H9 (cell line): ENCODE data around the gene TMEM114. TPM values are rescaled to one million over a fixed set of nuclear protein-coding genes. Genes with fewer than 3 reads are reported as not detected.

Experiments
- DNase-seq: peaks from one replicate; pipeline ENCODE4 v3.0.0-alpha.2; 2017
- H2AFZ ChIP-seq: one replicate; pipeline ENCODE4 v1.6.1; 2013; ENCODE audit warnings: mild to moderate bottlenecking, low read length, control low read depth, moderate library complexity
- H2AK5ac ChIP-seq: 2 replicates; pipeline ENCODE4 v1.6.1; 2013; ENCODE audit warnings: low read length, control low read depth, mixed read lengths; ENCODE audit not compliant: insufficient read length
- H2BK120ac ChIP-seq: one replicate; pipeline ENCODE4 v1.6.1; 2013; ENCODE audit warnings: low read depth, mild to moderate bottlenecking, low read length, control low read depth, inconsistent platforms; ENCODE audit not compliant: poor library complexity, severe bottlenecking
- H2BK12ac ChIP-seq: 2 replicates; pipeline ENCODE4 v1.6.1; 2013; ENCODE audit warnings: low read length, control low read depth, mixed read lengths, low read depth; ENCODE audit not compliant: insufficient read length
- H2BK15ac ChIP-seq: 2 replicates; pipeline ENCODE4 v1.6.1; 2013; ENCODE audit warnings: low read depth, low read length, control low read depth
- H2BK20ac ChIP-seq: one replicate; pipeline ENCODE4 v1.6.1; 2013; ENCODE audit warnings: low read depth, mild to moderate bottlenecking, low read length, control low read depth, inconsistent platforms; ENCODE audit not compliant: poor library complexity, severe bottlenecking
- H2BK5ac ChIP-seq: 2 replicates; pipeline ENCODE4 v1.6.1; 2013; ENCODE audit warnings: low read length, control low read depth, mixed read lengths; ENCODE audit not compliant: insufficient read length
- H3K14ac ChIP-seq: 2 replicates; pipeline ENCODE4 v1.6.1; 2013; ENCODE audit warnings: low read length, control low read depth; ENCODE audit not compliant: insufficient read depth
- H3K18ac ChIP-seq: 2 replicates; pipeline ENCODE4 v1.6.1; 2013; ENCODE audit warnings: low read depth, mild to moderate bottlenecking, mixed read lengths, low read length, control low read depth; ENCODE audit not compliant: insufficient read length
- H3K23ac ChIP-seq: 2 replicates; pipeline ENCODE4 v1.6.1; 2013; ENCODE audit warnings: low read length, control low read depth, mixed read lengths, low read depth; ENCODE audit not compliant: insufficient read length
- H3K23me2 ChIP-seq: 2 replicates; pipeline ENCODE4 v1.6.1; 2013; ENCODE audit warnings: low read depth, mild to moderate bottlenecking, mixed read lengths, low read length, control low read depth; ENCODE audit not compliant: insufficient read length, poor library complexity, severe bottlenecking
- H3K27ac ChIP-seq: 2 replicates; pipeline ENCODE4 v1.5.1; 2013; ENCODE audit warnings: low read length, control low read depth, mixed read lengths, low read depth; ENCODE audit not compliant: insufficient read length
- H3K27me3 ChIP-seq: 2 replicates; pipeline ENCODE4 v1.6.1; 2013; ENCODE audit warnings: low read length, control low read depth, inconsistent platforms; ENCODE audit not compliant: insufficient read depth
- H3K4ac ChIP-seq: 2 replicates; pipeline ENCODE4 v1.6.1; 2013; ENCODE audit warnings: low read depth, mild to moderate bottlenecking, control low read depth, inconsistent platforms, low read length, moderate library complexity
- H3K4me1 ChIP-seq: 2 replicates; pipeline ENCODE4 v1.6.1; 2013; ENCODE audit warnings: low read length, control low read depth, inconsistent platforms; ENCODE audit not compliant: insufficient read depth
- H3K4me2 ChIP-seq: 2 replicates; pipeline ENCODE4 v1.6.1; 2013; ENCODE audit warnings: low read length, control low read depth, mixed read lengths; ENCODE audit not compliant: insufficient read length, insufficient read depth
- H3K56ac ChIP-seq: 2 replicates; pipeline ENCODE4 v1.6.1; 2013; ENCODE audit warnings: low read depth, mild to moderate bottlenecking, mixed read lengths, low read length, control low read depth; ENCODE audit not compliant: insufficient read length
- H3K79me1 ChIP-seq: 2 replicates; pipeline ENCODE4 v1.6.1; 2013; ENCODE audit warnings: low read depth, mild to moderate bottlenecking, moderate library complexity, low read length, control low read depth, inconsistent platforms; ENCODE audit not compliant: insufficient read depth, poor library complexity, severe bottlenecking
- H3K79me2 ChIP-seq: 2 replicates; pipeline ENCODE4 v1.6.1; 2013; ENCODE audit warnings: low read length, control low read depth, inconsistent platforms; ENCODE audit not compliant: insufficient read depth
- H3K9ac ChIP-seq: 2 replicates; pipeline ENCODE4 v1.6.1; 2013; ENCODE audit warnings: low read length, control low read depth, mixed read lengths; ENCODE audit not compliant: insufficient read length; ENCODE audit errors: extremely low read depth
- H3K9me3 ChIP-seq: one replicate; pipeline ENCODE4 v1.6.1; 2013; ENCODE audit warnings: low read depth, low read length, inconsistent platforms; ENCODE audit not compliant: control insufficient read depth
- H3T11ph ChIP-seq: one replicate; pipeline ENCODE4 v1.6.1; 2013; ENCODE audit warnings: mild to moderate bottlenecking, low read length, control low read depth, inconsistent platforms
- H4K20me1 ChIP-seq: one replicate; pipeline ENCODE4 v1.6.1; 2013; ENCODE audit not compliant: control insufficient read depth, insufficient read length, insufficient read depth
- H4K5ac ChIP-seq: 2 replicates; pipeline ENCODE4 v1.6.1; 2013; ENCODE audit warnings: low read depth, mild to moderate bottlenecking, mixed read lengths, low read length, control low read depth; ENCODE audit not compliant: insufficient read length
- H4K8ac ChIP-seq: replicated peaks from 2 replicates; pipeline ENCODE4 v1.6.1; 2013; ENCODE audit warnings: low read length, control low read depth, mixed read lengths, low read depth; ENCODE audit not compliant: insufficient read length
- H4K91ac ChIP-seq: 2 replicates; pipeline ENCODE4 v1.6.1; 2013; ENCODE audit warnings: low read depth, mild to moderate bottlenecking, moderate library complexity, mixed read lengths, low read length, control low read depth; ENCODE audit not compliant: insufficient read length
- H3K27ac Mint-ChIP-seq, 3 experiments: 2 replicates in 2 of 3; 3 replicates in 1 of 3; pipeline ENCODE4 v1.8.0; 2020 to 2021; ENCODE audit warnings: mixed read lengths in 3 of 3, mild to moderate bottlenecking in 1 of 3, moderate library complexity in 1 of 3
- H3K27me3 Mint-ChIP-seq: 2 replicates; pipeline ENCODE4 v1.8.0; 2021; ENCODE audit warnings: low read depth, mild to moderate bottlenecking, moderate library complexity, mixed read lengths
- H3K36me3 Mint-ChIP-seq, 3 experiments: 2 replicates in 2 of 3; 3 replicates in 1 of 3; pipeline ENCODE4 v1.8.0; 2020 to 2021; ENCODE audit warnings: low read depth in 3 of 3, mixed read lengths in 3 of 3; ENCODE audit not compliant: insufficient read depth in 1 of 3
- H3K4me1 Mint-ChIP-seq, 2 experiments: 2 replicates each; pipeline ENCODE4 v1.8.0; 2020; ENCODE audit warnings: mixed read lengths in 2 of 2
- H3K4me3 Mint-ChIP-seq, 2 experiments: 2 replicates in 1 of 2; 3 replicates in 1 of 2; pipeline ENCODE4 v1.8.0; 2020 to 2021; ENCODE audit warnings: mild to moderate bottlenecking in 2 of 2, mixed read lengths in 2 of 2, moderate library complexity in 1 of 2
- H3K9me3 Mint-ChIP-seq, 2 experiments: 2 replicates in 1 of 2; 3 replicates in 1 of 2; pipeline ENCODE4 v1.8.0; 2020; ENCODE audit warnings: mild to moderate bottlenecking in 2 of 2, mixed read lengths in 2 of 2, moderate library complexity in 1 of 2
- CTCF ChIP-seq: fragments of 200-600 bp; sonication (generic); conservative IDR thresholded peaks from 3 replicates; pipeline ENCODE4 v1.8.0; 2021; ENCODE audit warnings: antibody characterized with exemption, mild to moderate bottlenecking
- WGBS: extraction: QIAGEN DNeasy Blood & Tissue Kit; methylation state at CpG from one replicate; pipeline ENCODE4 v1.1.7; 2013; ENCODE audit warnings: missing lambda C conversion rate, low lambda C conversion rate, mixed read lengths; ENCODE audit not compliant: insufficient read length; ENCODE audit errors: extremely low coverage; 5-methylcytosine and 5-hydroxymethylcytosine counted together
- total RNA-seq: library from RNA; stranded (reverse); gene quantifications from 2 replicates; pipeline ENCODE4 v1.2.1, GENCODE V29; 2021

TMEM114 gene
- total RNA-seq, 1 experiment from 2014 or later: 0.33 TPM

- no peak overlapping the region for H3K4ac ChIP-seq
- no peak overlapping the region for H2AFZ ChIP-seq
- no peak overlapping the region for H3K27ac ChIP-seq
- TF ChIP-seq CTCF: no peak
- H3K4me1 ChIP-seq: peaks cover 3% of the 10 kb centered on the region; the same call in 1 of the 2 replicates
- H2BK12ac ChIP-seq: no peak overlapping the region
- Mint-ChIP-seq H3K27ac (peak overlapping the region in 1 of 3 experiments; percentile 22; a peak in 1 of 7 replicates), H3K4me1 (peaks cover 13 to 15% of the 10 kb centered on the region in 2 experiments), H3K36me3 (no peaks in the 10 kb centered on the region; a peak in 1 of 7 replicates), H3K27me3 (peaks cover 22% of the 10 kb centered on the region), H3K4me3 (no peak overlapping the region), H3K9me3 (no peaks in the 10 kb centered on the region)
- no peaks in the 10 kb centered on the region; the same call in 1 of the 2 replicates for H3K27me3 ChIP-seq
- no peak overlapping the region for H3K23ac ChIP-seq
- H3K79me1 ChIP-seq: no peaks in the 10 kb centered on the region
- no peak for DNase-seq
- no peak overlapping the region for H4K8ac ChIP-seq
- H3K9me3 ChIP-seq: no peaks in the 10 kb centered on the region
- H4K91ac ChIP-seq: no peak overlapping the region
- no peak overlapping the region for H2BK5ac ChIP-seq
- no peak overlapping the region for H4K5ac ChIP-seq
- H2BK120ac ChIP-seq: no peak overlapping the region
- no peak overlapping the region for H3K9ac ChIP-seq
- no peak overlapping the region for H3K14ac ChIP-seq
- no peak overlapping the region for H3K56ac ChIP-seq
- no peak overlapping the region for H2BK20ac ChIP-seq
- H3K79me2 ChIP-seq: no peaks in the 10 kb centered on the region
- no peak overlapping the region for H2AK5ac ChIP-seq
- no peak overlapping the region for H3T11ph ChIP-seq
- H3K4me2 ChIP-seq: no peak overlapping the region
- no peak overlapping the region for H2BK15ac ChIP-seq
- WGBS: no CpG with 5 or more reads among the region's 6 CpGs
- H3K23me2 ChIP-seq: no peaks in the 10 kb centered on the region
- no peak overlapping the region for H3K18ac ChIP-seq
- no peaks in the 10 kb centered on the region for H4K20me1 ChIP-seq
Observed at GRCh38 chr16:8581831-8582580, 8.3 kb downstream of the TMEM114 start.
